HTR-8/SVneo (cell line): ENCODE data around the gene WDR83.
A peak's percentile ranks its signal among the peaks of the same experiment; 100 is the strongest.
"Not testable (repeated sequence)": the region's sequence is repeated elsewhere in the genome, so short reads cannot be mapped to it uniquely, and the experiment has no call there.

Source experiments
- DNase-seq: peaks from one replicate; pipeline ENCODE4 v3.0.0; 2011; ENCODE audit warnings: low spot score, mixed read lengths; ENCODE audit not compliant: insufficient read length
- FAIRE-seq: peaks from 2 replicates; lab custom pipeline; 2011; peaks lifted over from hg19 to GRCh38; lab: Jason Lieb, UNC

The WDR83 gene

GRCh38 chr19:12666265-12667048 lies at the start of gene WDR83, which contains the start of gene MAN2B1:
Gene WDR83, plus strand, starts transcription at chr19:12666807. Its CDS starts 2,984 bp downstream, at chr19:12669791.
Gene MAN2B1, minus strand, starts transcription at chr19:12666742. Its CDS starts 41 bp downstream, at chr19:12666701.
- FAIRE-seq (peak; percentile 28), DNase-seq (peak; percentile 93)

- DNase-seq (no peak), FAIRE-seq (no peak)
Measured at GRCh38 chr19:12617646-12618045, 49.0 kb upstream of the WDR83 start.

GRCh38 chr19:12621253-12622024 lies 45.2 kb upstream of the WDR83 start:
- not testable (repeated sequence) for FAIRE-seq, DNase-seq

- DNase-seq = no peak
- FAIRE-seq = no peak
Measured at GRCh38 chr19:12623361-12624031, 43.1 kb upstream of the WDR83 start.

- FAIRE-seq = no peak
- DNase-seq = no peak
Measured at GRCh38 chr19:12626958-12627357, 39.6 kb upstream of the WDR83 start.

DNA sequence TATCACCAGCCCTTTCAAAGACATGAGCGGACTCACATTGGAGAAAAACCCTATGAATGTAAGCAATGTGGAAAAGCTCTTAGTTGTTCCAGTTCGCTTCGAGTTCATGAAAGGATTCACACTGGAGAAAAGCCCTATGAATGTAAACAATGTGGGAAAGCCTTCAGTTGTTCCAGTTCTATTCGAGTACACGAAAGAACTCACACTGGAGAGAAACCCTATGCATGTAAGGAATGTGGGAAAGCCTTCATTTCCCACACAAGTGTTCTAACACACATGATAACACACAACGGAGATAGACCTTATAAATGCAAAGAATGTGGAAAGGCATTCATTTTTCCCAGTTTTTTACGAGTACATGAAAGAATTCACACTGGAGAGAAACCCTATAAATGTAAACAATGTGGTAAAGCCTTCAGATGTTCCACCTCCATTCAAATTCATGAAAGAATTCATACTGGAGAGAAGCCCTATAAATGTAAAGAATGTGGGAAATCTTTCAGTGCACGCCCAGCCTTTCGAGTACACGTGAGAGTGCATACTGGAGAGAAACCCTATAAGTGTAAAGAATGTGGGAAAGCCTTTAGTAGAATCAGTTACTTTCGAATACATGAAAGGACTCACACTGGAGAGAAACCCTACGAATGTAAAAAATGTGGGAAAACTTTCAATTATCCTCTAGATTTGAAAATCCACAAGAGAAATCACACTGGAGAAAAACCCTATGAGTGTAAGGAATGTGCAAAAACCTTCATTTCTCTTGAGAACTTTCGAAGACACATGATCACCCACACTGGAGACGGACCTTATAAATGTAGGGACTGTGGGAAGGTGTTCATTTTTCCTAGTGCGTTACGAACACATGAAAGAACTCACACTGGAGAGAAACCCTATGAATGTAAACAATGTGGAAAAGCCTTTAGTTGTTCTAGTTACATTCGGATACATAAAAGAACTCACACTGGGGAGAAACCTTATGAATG lies 38.3 kb upstream of the WDR83 start:
- FAIRE-seq (no peak), DNase-seq (no peak)

DNA sequence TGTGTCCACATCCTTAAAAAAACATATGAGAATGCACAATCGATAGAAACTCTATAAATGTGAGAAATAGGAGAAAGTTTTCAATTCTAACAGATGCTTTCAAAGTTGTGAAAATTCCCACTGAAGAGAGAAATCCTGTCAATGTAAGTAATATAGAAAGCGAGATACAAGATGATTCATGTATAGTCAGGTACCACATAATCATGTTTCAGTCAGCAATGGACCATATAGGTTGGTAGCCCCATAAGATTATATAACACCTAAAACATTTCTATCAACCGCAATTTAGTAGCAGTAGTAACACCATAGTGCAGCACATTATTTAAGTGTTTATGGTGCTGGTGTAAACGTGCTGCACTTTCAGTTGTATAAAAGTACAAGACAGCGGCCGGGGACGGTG lies 37.4 kb upstream of the WDR83 start:
- DNase-seq (no peak), FAIRE-seq (no peak)

DNA sequence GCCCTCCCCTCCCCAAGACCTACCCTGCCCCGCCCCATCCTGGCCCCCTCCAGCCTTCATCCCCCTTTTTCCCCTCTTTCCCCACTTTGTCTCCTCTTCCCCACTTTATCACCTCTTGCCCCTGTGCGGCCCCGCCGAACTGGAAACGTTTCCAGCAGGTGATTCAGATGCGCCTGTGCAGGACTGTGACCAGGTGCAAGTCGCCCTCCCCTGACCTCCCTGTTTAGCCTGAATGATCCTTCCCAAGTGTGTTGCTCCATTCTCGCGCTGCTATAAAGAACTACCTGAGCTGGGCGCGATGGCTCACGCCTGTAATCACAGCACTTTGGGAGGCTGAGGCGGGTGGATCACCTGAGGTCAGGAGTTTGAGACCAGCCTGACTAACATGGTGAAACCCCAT lies 30.0 kb upstream of the WDR83 start:
- DNase-seq = no peak

GRCh38 chr19:12638611-12639182 lies 27.9 kb upstream of the WDR83 start:
- no peak for FAIRE-seq
- no peak for DNase-seq

More for the DNA sequence above, 30.0 kb upstream of the WDR83 start:
- no peak for FAIRE-seq

DNA sequence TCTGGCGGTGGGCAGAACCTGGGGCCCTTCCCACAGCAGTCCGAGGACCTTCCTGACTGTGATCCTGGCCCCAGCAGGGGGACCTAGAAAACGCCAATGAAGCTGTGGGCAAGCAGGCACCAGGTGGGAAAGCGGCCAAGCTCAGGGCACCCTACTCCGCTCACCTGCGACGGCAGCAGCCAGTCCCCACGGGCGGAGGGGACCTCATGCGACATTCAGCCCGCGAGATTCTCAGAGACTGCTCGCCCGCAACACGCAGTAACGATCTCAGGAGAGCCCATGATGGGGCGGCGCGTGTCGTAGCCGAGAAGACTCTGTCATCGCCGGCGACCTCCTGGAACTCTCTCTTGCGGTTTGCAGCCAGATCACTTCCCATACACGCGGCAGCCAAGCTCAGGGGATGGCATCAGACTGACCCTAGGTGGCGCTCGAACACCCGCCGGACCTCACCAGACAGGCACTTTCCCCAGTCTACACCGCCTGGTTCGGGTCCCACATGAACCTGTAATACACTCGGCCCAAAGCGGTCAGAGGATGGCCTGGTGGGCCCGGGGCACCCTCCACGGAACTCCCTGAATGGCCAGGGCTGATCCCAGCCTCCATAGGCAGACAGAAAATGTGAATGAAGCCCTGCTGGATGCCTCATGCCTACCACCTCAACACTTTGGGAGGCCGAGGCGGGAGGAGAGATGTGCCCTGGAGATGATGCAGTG lies 26.6 kb upstream of the WDR83 start:
- peak; percentile 69 for FAIRE-seq
- peak; percentile 70 for DNase-seq

DNA sequence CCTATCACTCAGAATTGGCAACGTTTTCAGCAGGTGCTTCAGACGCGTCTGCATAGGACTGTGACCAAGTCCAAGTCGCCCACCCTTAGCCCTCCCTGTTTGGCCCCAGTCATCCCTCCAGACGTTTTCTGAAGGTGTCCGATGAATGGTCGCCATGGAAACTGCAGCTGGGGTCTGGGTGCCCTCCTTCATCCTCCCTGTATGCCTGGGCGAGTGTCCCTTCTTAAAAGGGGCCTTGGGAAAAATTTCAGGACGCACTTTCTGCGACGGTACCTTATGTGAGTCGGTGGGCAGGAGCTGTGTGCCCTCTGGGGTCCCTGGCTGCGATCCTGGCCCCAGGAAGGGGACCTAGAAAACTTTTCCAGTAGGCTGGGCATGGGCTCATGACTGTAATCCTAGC lies 25.2 kb upstream of the WDR83 start:
- DNase-seq (no peak), FAIRE-seq (no peak)

GRCh38 chr19:12642506-12642905 lies 24.1 kb upstream of the WDR83 start:
- DNase-seq (no peak), FAIRE-seq (no peak)

DNA sequence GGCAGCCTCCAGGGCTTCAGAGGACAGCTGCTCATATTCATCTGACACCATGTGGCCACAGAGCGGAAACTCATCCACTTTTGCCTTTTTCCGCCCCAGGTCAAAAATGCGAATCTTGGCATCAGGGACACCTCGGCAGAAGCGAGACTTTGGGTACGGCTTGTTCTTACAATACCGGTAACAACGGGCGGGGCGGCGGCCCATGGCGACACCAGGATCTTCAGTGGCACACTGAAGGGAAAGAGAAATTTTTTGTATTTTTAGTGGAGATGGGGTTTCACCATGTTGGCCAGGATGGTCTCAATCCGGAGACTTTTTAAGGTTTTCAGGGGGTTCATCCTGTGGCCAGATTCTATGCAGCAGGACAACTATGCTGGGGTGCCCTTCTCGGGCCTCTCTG lies 22.9 kb upstream of the WDR83 start:
- not testable (repeated sequence) for DNase-seq, FAIRE-seq

GRCh38 chr19:12646551-12646950 lies 20.1 kb upstream of the WDR83 start:
- FAIRE-seq (no peak), DNase-seq (no peak)

GRCh38 chr19:12647047-12647446 lies 19.6 kb upstream of the WDR83 start:
- no peak for FAIRE-seq
- no peak for DNase-seq

- FAIRE-seq (no peak), DNase-seq (no peak)
Measured at GRCh38 chr19:12647490-12648071, 19.0 kb upstream of the WDR83 start.

GRCh38 chr19:12648088-12648487 lies 18.5 kb upstream of the WDR83 start:
- no peak for DNase-seq

GRCh38 chr19:12649941-12650340 lies 16.7 kb upstream of the WDR83 start:
- DNase-seq (no peak), FAIRE-seq (no peak)

More at GRCh38 chr19:12648088-12648487, 18.5 kb upstream of the WDR83 start:
- FAIRE-seq = no peak
